Cardiac muscle cell (in vitro differentiated cells and primary cell): Measurements from ENCODE around the gene RREB1. TPM values are rescaled to one million over a fixed set of nuclear protein-coding genes. Genes with fewer than 3 reads are reported as not detected.

Experiments used
- DNase-seq, 2 donors: peaks; one replicate each; pipeline versions ENCODE4 v3.0.0 to v3.0.0-alpha.2; 2010 to 2017; ENCODE audit warnings: low read depth in 1 of 2, low spot score in 1 of 2
- H3K27ac ChIP-seq: fragments of 200-600 bp; sonication (generic); 2 replicates; pipeline ENCODE4 v1.5.1; 2016
- H3K27me3 ChIP-seq: fragments of 200-600 bp; sonication (generic); 2 replicates; pipeline ENCODE4 v1.6.0; 2016; ENCODE audit warnings: control low read depth
- H3K36me3 ChIP-seq: fragments of 200-600 bp; sonication (generic); 2 replicates; pipeline ENCODE4 v1.5.1; 2016; ENCODE audit warnings: control low read depth
- H3K4me1 ChIP-seq: fragments of 200-600 bp; sonication (generic); 2 replicates; pipeline ENCODE4 v1.8.1; 2017; ENCODE audit warnings: low read depth, mild to moderate bottlenecking, mixed run types
- H3K4me3 ChIP-seq: fragments of 200-600 bp; sonication (generic); 2 replicates; pipeline ENCODE4 v1.5.1; 2016; ENCODE audit warnings: mild to moderate bottlenecking
- H3K9me3 ChIP-seq: fragments of 200-600 bp; sonication (generic); 2 replicates; pipeline ENCODE4 v1.5.1; 2017; ENCODE audit warnings: low read depth, mild to moderate bottlenecking, control low read depth
- CTCF ChIP-seq: IDR thresholded peaks from 2 replicates; pipeline ENCODE4 v1.5.1; 2012; ENCODE audit warnings: low read depth, mild to moderate bottlenecking, low read length
- polyA plus RNA-seq: library from polyadenylated mRNA; unstranded; fragments of >200 nt; fragmentation: Nextera tagmentation; extraction: Ambion mirVana; gene quantifications from 2 replicates; pipeline ENCODE4 v1.2.1, GENCODE V29; 2016
- total RNA-seq: library from RNA; depleted of rRNA; stranded (reverse); fragments of >200 nt; gene quantifications from 2 replicates; pipeline ENCODE4 v1.2.3, GENCODE V29; 2016

Gene RREB1
- total and polyA plus RNA-seq, 2 experiments from 2014 or later: 15.4 to 55.3 TPM

DNA sequence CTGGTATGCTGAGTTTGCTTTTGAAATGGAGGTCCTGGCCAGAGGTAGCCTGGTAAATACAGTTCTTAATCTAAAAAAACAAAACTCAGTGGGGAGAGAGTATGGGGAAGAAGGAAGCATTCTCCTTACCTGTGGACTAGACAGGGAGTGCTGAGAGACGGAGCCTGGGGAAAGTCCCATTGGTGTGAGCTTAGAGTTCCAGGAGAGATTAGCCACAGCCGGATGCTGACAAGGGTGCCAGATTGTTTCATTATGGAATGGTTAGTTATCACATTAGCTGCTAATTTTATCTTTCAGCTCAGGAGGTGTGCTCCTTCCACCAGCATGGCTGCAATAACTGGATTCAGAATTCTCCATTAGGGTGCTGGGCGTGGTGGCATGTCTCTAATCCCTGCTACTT, 75.9 kb downstream of the RREB1 start:
- Histone ChIP-seq H3K27ac (no peak overlapping the region), H3K9me3 (no peaks in the 10 kb centered on the region), H3K27me3 (no peaks in the 10 kb centered on the region), H3K4me1 (no peaks in the 10 kb centered on the region), H3K36me3 (peaks cover 35% of the 10 kb centered on the region), H3K4me3 (no peak overlapping the region)
- no peak for DNase-seq
- TF ChIP-seq CTCF: no peak

DNA sequence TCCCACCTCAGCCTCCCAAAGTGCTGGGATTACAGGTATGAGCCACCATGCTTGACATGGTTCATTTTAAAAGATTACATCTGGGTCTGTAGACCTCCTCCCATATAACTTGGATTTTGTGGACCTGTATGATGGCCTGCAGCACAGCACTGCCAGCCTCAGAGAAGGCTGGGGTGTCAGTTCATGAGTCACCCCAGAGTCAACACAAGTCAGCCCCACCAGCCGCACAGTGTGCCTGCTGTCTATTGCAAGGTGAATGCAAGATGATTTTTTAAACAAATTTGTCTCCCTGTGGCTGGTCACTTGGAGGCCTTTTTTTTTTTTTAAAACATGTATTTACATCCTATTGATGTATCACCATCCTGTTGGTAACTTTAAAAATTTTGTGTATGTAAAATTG, 76.7 kb downstream of the RREB1 start:
- Histone ChIP-seq H3K4me1 (no peaks in the 10 kb centered on the region), H3K27ac (no peak overlapping the region), H3K4me3 (no peak overlapping the region), H3K27me3 (no peaks in the 10 kb centered on the region), H3K9me3 (no peaks in the 10 kb centered on the region), H3K36me3 (peaks cover 34% of the 10 kb centered on the region)
- no peak for DNase-seq
- no peak for TF ChIP-seq CTCF

DNA sequence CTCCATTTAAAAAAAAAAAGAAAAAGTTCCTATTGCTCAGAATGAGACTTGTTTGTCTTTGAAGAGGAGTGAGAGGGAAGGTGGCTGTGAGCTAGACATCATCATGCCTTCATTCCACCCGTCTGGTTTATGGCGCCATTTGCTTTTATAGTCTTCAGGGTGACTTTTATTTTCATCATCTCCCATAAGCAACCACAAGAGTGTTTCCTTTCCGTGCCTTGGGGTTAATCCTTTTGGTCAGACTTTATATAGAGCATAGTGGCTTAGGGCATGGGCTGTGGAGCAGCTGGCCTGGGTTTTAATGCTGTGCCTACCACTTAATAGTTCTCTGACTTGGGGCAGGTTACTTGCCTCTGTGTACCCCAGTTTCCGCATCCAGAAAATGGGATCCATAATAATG, 77.8 kb downstream of the RREB1 start:
- peaks cover 45% of the 10 kb centered on the region for H3K36me3 ChIP-seq
- H3K9me3 ChIP-seq: no peaks in the 10 kb centered on the region
- no peak overlapping the region for H3K27ac ChIP-seq
- H3K27me3 ChIP-seq: no peaks in the 10 kb centered on the region
- no peak for TF ChIP-seq CTCF
- no peak overlapping the region for H3K4me3 ChIP-seq
- no peak for DNase-seq
- H3K4me1 ChIP-seq: no peaks in the 10 kb centered on the region

DNA sequence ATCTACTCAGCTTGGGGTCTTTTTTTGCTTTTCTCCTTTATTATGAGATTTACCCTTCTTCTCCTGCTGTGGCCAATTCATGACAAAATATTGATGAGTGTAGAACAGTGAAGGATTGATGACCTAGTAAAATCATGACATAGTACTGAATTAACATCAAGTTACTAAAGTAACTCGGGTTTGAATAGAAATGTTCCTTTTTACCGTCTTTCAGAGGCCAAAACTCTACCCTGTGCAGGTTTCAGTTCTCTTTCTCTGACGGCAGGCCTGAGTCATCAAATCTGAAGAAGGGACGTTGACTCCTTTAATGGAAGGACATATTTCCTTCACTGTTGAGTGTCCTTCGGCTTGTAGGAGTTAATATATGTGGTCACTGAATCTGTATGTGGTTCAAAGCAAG, 80.7 kb downstream of the RREB1 start:
- no peak overlapping the region for H3K4me3 ChIP-seq
- H3K4me1 ChIP-seq: no peaks in the 10 kb centered on the region
- H3K9me3 ChIP-seq: no peaks in the 10 kb centered on the region
- H3K27ac ChIP-seq: no peak overlapping the region
- no peak for DNase-seq
- H3K27me3 ChIP-seq: no peaks in the 10 kb centered on the region
- peaks cover 38% of the 10 kb centered on the region for H3K36me3 ChIP-seq
- TF ChIP-seq CTCF: no peak

- Histone ChIP-seq H3K36me3 (peaks cover 36% of the 10 kb centered on the region), H3K9me3 (no peaks in the 10 kb centered on the region), H3K27me3 (no peaks in the 10 kb centered on the region), H3K4me3 (no peak overlapping the region), H3K4me1 (no peaks in the 10 kb centered on the region), H3K27ac (peak overlapping the region; percentile 23)
- DNase-seq: no peak
- TF ChIP-seq CTCF: no peak
Measured at GRCh38 chr6:7189101-7189758, 81.5 kb downstream of the RREB1 start.
